NCI-H69 (cell line): Measurements from ENCODE around the gene IGF2BP1.

Experiments used
- DNase-seq: peaks from one replicate; lab custom pipeline; 2025; lab: John Stamatoyannopoulos, UW

The IGF2BP1 gene

GRCh38 chr17:48997103-48997826 lies at the start of gene IGF2BP1:
Gene IGF2BP1, plus strand, starts transcription at chr17:48997385. Its CDS starts 361 bp downstream, at chr17:48997746.
- peak; percentile 32 for DNase-seq

- no peak for DNase-seq
Observed at GRCh38 chr17:48951572-48951971, 45.6 kb upstream of the IGF2BP1 start.

GRCh38 chr17:48952904-48953303 lies 44.3 kb upstream of the IGF2BP1 start:
- no peak for DNase-seq

DNA sequence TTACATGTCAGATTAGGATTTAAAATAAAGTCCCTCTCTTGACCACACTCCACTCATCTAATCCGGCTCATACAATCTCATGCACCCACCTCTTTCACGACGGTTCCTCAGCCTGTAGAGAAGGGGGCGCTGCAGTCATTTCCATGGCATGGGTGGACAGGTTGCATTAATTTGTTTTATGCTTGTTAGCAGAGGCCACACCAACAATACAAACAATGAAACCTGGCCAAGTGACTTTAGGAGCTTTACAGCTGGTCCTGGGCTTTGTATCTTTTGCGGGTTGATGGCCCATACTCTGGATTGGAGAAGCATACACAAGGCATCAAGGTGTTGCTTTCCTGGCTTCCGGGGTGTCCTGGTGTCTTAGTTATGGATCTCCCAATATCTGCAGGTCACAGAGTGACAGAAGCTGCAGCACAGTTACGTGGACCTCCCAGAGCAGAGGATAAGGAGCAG lies 42.9 kb upstream of the IGF2BP1 start:
- DNase-seq = peak; percentile 58

DNA sequence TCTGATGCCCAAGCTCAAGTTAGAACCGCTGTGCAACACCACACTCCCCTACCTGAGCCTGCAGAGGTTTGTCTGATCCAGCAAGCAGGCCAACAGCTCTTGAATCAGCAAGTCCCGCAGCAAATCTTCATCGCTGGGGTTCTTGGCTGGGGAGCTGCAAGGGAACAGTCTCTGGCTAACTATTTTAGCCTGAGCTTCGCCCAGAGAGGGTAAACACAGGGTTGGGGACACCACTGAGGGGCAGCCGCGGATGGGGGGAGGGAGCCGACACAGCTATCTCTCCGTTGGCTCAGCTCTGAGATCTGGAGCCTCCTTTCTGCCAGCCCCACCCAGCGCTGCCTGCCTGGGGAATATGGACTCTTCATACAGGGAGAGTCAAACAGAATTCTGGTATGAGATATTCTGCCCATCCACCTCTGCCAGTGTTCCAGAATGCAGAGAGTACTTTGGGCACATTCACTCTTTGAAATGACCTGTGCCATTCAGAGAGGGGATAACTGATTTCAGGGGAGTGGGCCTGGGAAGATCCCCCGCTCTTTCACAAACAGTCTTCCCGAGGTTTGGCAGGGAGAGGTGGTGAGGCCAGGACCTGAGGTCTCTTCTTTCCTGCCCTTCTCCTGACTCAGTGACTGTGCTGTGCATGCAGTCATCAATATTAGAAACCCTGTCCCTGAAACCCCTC lies 36.2 kb upstream of the IGF2BP1 start:
- peak; percentile 24 for DNase-seq

DNA sequence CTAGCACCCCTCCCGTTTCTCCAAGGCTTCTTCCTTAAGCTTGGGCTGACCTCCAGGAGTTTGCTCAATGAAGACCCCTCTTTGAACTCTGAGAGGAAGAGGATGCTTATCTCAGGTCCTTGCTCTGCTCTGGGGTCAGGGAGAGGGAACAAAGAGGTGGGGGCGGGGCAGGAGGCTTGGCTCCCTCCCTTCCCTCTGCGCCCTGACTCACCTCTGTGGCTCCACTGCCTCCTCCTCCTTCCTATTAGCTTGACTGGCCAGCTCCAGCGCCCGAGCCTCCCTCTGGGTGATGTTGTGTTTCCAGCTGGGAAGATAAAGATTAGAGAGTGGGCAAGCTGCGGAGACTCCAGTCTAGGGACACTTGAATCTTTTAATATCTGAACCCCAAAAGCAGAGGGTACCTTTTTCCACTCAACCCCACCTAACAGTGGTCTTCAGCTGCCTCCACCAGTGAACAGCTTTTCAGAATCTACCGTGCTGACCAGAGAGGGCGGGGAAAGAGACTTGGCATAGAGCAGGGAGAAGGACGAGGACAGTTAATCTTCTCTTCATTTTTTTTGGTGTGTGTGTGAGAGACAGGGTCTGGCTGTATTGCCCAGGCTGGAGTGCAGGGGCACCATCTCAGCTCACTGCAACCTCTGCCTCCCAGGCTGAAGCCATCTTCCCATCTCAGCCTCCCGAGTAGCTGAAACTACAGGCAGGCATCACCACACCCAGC lies 35.5 kb upstream of the IGF2BP1 start:
- no peak for DNase-seq

- DNase-seq = peak; percentile 79
Observed at GRCh38 chr17:48970224-48970623, 27.0 kb upstream of the IGF2BP1 start.

- DNase-seq = no peak
Observed at GRCh38 chr17:48970865-48971687, 26.1 kb upstream of the IGF2BP1 start.

- no peak for DNase-seq
Observed at GRCh38 chr17:48972749-48973097, 24.5 kb upstream of the IGF2BP1 start.

- no peak for DNase-seq
Observed at GRCh38 chr17:48973806-48974205, 23.4 kb upstream of the IGF2BP1 start.

- no peak for DNase-seq
Observed at GRCh38 chr17:48981927-48982539, 15.2 kb upstream of the IGF2BP1 start.

GRCh38 chr17:48985436-48986245 lies 11.5 kb upstream of the IGF2BP1 start:
- DNase-seq = no peak

GRCh38 chr17:48989100-48989499 lies 8.1 kb upstream of the IGF2BP1 start:
- no peak for DNase-seq

- DNase-seq = no peak
Observed at GRCh38 chr17:48990882-48991357, 6.3 kb upstream of the IGF2BP1 start.

DNA sequence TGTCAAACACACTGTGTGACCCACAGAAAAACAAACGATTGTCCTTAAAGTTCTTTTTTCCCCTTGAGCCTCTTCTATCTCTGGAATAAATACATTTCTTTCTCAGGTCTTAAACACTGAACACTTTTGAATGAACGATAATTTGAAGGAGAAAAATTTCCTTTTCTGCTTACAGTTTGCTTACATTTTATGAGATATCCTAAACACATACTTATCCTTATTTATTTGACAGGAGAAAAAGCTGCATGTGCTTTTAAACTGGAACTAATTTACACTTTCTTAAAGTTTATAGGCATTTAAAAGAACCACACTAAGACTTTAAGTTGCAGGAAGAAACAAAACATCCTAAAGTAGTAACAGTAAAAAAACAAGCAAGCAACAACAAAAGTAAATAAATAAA lies 4.7 kb upstream of the IGF2BP1 start:
- no peak for DNase-seq

GRCh38 chr17:48993305-48993704 lies 3.9 kb upstream of the IGF2BP1 start:
- DNase-seq = no peak

DNA sequence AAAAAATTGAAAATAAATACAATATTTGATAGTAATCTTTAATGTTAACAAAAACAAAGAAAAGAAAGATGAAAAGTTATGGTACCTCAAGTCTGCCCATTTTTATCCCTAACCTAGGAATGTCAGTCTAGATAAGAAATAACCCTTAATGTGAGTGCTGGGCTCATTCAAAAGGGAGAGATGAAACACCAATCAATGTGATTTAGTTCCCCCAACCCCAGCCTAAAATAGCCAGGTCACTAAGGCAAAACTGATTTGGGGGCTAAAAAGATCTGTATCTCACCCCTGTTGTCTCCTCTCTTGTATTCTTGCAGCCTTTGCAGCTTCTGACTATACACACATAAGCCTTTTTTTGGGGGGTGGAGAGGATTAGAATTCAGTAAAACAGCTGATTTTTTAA lies 3.2 kb upstream of the IGF2BP1 start:
- no peak for DNase-seq

- no peak for DNase-seq
Observed at GRCh38 chr17:48994549-48995303, 2.5 kb upstream of the IGF2BP1 start.

- DNase-seq = peak; percentile 29
Observed at GRCh38 chr17:48995304-48995973, 1.7 kb upstream of the IGF2BP1 start.
